ENCODE results near the gene ZKSCAN3. TPM values are rescaled to one million over a fixed set of nuclear protein-coding genes. Genes with fewer than 3 reads are reported as not detected.

Gene ZKSCAN3
- total and polyA plus RNA-seq, 4 donors, result 1.1 to 13.2 (median 3.1) TPM

- no peak for TF ChIP-seq CTCF (IDR thresholded peaks at IDR 0.05; ENCODE audit: control extremely low read depth, extremely low read depth)
- no peaks in the 10 kb centered on the region for H3K36me3 ChIP-seq (ENCODE audit: control insufficient read depth in 4 of 4, insufficient read depth in 4 of 4, low read length in 4 of 4)
- H3K9ac ChIP-seq (ENCODE audit: insufficient read depth in 1 of 2, low read length in 2 of 2), result no peak overlapping the region
- peaks cover 0 to 4% (median 0%) of the 10 kb centered on the region in 3 donors for H3K27me3 ChIP-seq (ENCODE audit: control insufficient read depth in 3 of 3, insufficient read depth in 3 of 3, low read length in 2 of 3)
- no peak for ATAC-seq (ENCODE audit: insufficient read depth, low FRiP score)
- DNase-seq, result no peak
- H3K27ac ChIP-seq (ENCODE audit: low read depth in 1 of 2, low read length in 1 of 2), result no peak overlapping the region
- no peak overlapping the region for H3K4me3 ChIP-seq
- no peaks in the 10 kb centered on the region for H3K4me1 ChIP-seq (ENCODE audit: control insufficient read depth in 5 of 5, insufficient read depth in 5 of 5, low read length in 5 of 5)
- peaks cover 0 to 3% (median under 1%) of the 10 kb centered on the region in 4 donors for H3K9me3 ChIP-seq (ENCODE audit: control insufficient read depth in 4 of 4, insufficient read depth in 3 of 4, low read length in 3 of 4)
Observed at GRCh38 chr6:28413681-28414080, 63.9 kb downstream of the ZKSCAN3 start.

Small RNA genes lying within 50 kb of the gene (small RNA-seq; reads per million reads assigned to genes)
- not detected for gene AL021997.1 (ENCODE audit: low replicate concordance)
- not detected for gene AL021997.2 (ENCODE audit: low replicate concordance)
- not detected for gene RNU2-45P (ENCODE audit: low replicate concordance)

Other genes starting within 250 kb of the ZKSCAN3 start
- gene ZSCAN16, start 225.3 kb upstream of the ZKSCAN3 start, total RNA-seq, result 1 to 10 TPM; 5.0 to 7.1 TPM
- gene ZSCAN16, start 225.3 kb upstream of the ZKSCAN3 start, polyA plus RNA-seq, result 10 to 100 TPM in 1 of 2 donors, 1 to 10 TPM in 1; 4.5 to 10.2 TPM
- gene ZKSCAN8, start 208.1 kb upstream of the ZKSCAN3 start, total RNA-seq, result 10 to 100 TPM; 13.6 to 40.5 TPM
- 1 to 10 TPM; 3.8 to 3.9 TPM for gene ZKSCAN8, start 208.1 kb upstream of the ZKSCAN3 start, polyA plus RNA-seq
- gene ZSCAN9, start 124.7 kb upstream of the ZKSCAN3 start, total RNA-seq, result 10 to 100 TPM in 1 of 2 donors, 1 to 10 TPM in 1; 9.4 to 16.8 TPM
- 1 to 10 TPM; 7.2 to 8.9 TPM for gene ZSCAN9, start 124.7 kb upstream of the ZKSCAN3 start, polyA plus RNA-seq
- 1 to 10 TPM; 5.8 to 8.2 TPM for gene ZKSCAN4, start 97.7 kb upstream of the ZKSCAN3 start, total RNA-seq
- 1 to 10 TPM; 2.3 to 2.6 TPM for gene ZKSCAN4, start 97.7 kb upstream of the ZKSCAN3 start, polyA plus RNA-seq
- gene NKAPL, start 90.7 kb upstream of the ZKSCAN3 start, total RNA-seq, result 1 to 10 TPM in 1 of 2 donors, under 1 TPM in 1; 0.85 to 1.1 TPM
- gene NKAPL, start 90.7 kb upstream of the ZKSCAN3 start, polyA plus RNA-seq, result 1 to 10 TPM in 1 of 2 donors, under 1 TPM in 1; 0.81 to 1.4 TPM
- 10 to 100 TPM in 1 of 2 donors, 1 to 10 TPM in 1; 7.8 to 31.1 TPM for gene ZSCAN26, start 82.8 kb upstream of the ZKSCAN3 start, total RNA-seq
- 1 to 10 TPM; 4.6 to 6.4 TPM for gene ZSCAN26, start 82.8 kb upstream of the ZKSCAN3 start, polyA plus RNA-seq
- 1 to 10 TPM; 3.9 to 5.8 TPM for gene PGBD1, start 68.4 kb upstream of the ZKSCAN3 start, total RNA-seq
- 1 to 10 TPM; 1.8 to 2.4 TPM for gene PGBD1, start 68.4 kb upstream of the ZKSCAN3 start, polyA plus RNA-seq
- 10 to 100 TPM; 10.7 to 13.1 TPM for gene ZSCAN31, start 13.8 kb upstream of the ZKSCAN3 start, total RNA-seq
- 1 to 10 TPM; 5.6 to 7.4 TPM for gene ZSCAN31, start 13.8 kb upstream of the ZKSCAN3 start, polyA plus RNA-seq
- gene ZSCAN12, start 49.8 kb downstream of the ZKSCAN3 start, total RNA-seq, result 10 to 100 TPM in 1 of 2 donors, 1 to 10 TPM in 1; 5.8 to 17.7 TPM
- gene ZSCAN12, start 49.8 kb downstream of the ZKSCAN3 start, polyA plus RNA-seq, result 1 to 10 TPM; 1.4 to 1.8 TPM
- 10 to 100 TPM in 1 of 2 donors, 1 to 10 TPM in 1; 3.0 to 17.2 TPM for gene ZSCAN23, start 93.5 kb downstream of the ZKSCAN3 start, total RNA-seq
- under 1 TPM; 0.18 to 0.66 TPM for gene ZSCAN23, start 93.5 kb downstream of the ZKSCAN3 start, polyA plus RNA-seq
- gene GPX6, start 165.8 kb downstream of the ZKSCAN3 start, total RNA-seq, result 1 to 10 TPM in 1 of 2 donors, not detected in 1; 1.1 TPM
- not detected for gene GPX6, start 165.8 kb downstream of the ZKSCAN3 start, polyA plus RNA-seq
- not detected for gene GPX5, start 175.9 kb downstream of the ZKSCAN3 start, total RNA-seq
- not detected for gene GPX5, start 175.9 kb downstream of the ZKSCAN3 start, polyA plus RNA-seq